Ovary (tissue), 9 donors: ENCODE measurements around the gene ITGA3. TPM values are rescaled to one million over a fixed set of nuclear protein-coding genes. Genes with fewer than 3 reads are reported as not detected.

Source experiments
- DNase-seq, 5 donors: peaks; one replicate each; pipeline ENCODE4 v3.0.0-alpha.2; 2019 to 2020
- H3K27ac ChIP-seq, 2 donors: fragments of 200-600 bp; one replicate each; pipeline versions ENCODE4 v1.5.1 to v1.8.0; 2019 to 2022
- H3K27me3 ChIP-seq: fragments of 200-600 bp; one replicate; pipeline ENCODE4 v1.8.0; 2022
- H3K36me3 ChIP-seq: fragments of 200-600 bp; sonication (generic); one replicate; pipeline ENCODE4 v1.5.1; 2019
- H3K4me1 ChIP-seq: one replicate; pipeline ENCODE4 v1.8.1; 2013; ENCODE audit warnings: mild to moderate bottlenecking, moderate library complexity; ENCODE audit not compliant: insufficient read depth
- H3K4me3 ChIP-seq: fragments of 200-600 bp; sonication (generic); one replicate; pipeline ENCODE4 v1.5.1; 2017
- H3K9me3 ChIP-seq, 2 donors: fragments of 200-600 bp in 1 of 2; sonication (generic) in 1 of 2; one replicate each; pipeline versions ENCODE4 v1.5.1 to v1.8.1; 2013 to 2019; ENCODE audit warnings: mild to moderate bottlenecking in 1 of 2, moderate library complexity in 1 of 2
- CTCF ChIP-seq, 3 donors: fragments of 450-650 bp in 2 of 3; fragments of 200-600 bp in 1 of 3; IDR thresholded peaks; one replicate each; pipeline versions ENCODE4 v1.5.1 to v1.8.0; 2016 to 2022; ENCODE audit warnings: antibody characterized with exemption in 3 of 3, mild to moderate bottlenecking in 1 of 3
- EP300 ChIP-seq: sonication (generic); formaldehyde crosslinking; IDR thresholded peaks from one replicate; pipeline ENCODE4 v1.6.1; 2017; ENCODE audit warnings: antibody characterized with exemption
- POLR2A ChIP-seq: fragments of 450-650 bp; IDR thresholded peaks from one replicate; pipeline ENCODE4 v1.6.1; 2017; ENCODE audit warnings: antibody characterized with exemption, mild to moderate bottlenecking, moderate library complexity
- WGBS, 3 donors: extraction: QIAGEN DNeasy Blood & Tissue Kit in 1 of 3; methylation state at CpG; one replicate each; pipeline versions ENCODE4 v1.1.5 to v1.1.7; 2013 to 2017; 5-methylcytosine and 5-hydroxymethylcytosine counted together
- intact Hi-C, 4 donors: fragments of 100-400 bp; cut with DNase I; formaldehyde crosslinking; loops; one replicate each; pipeline versions ENCODE4 v1.11.0 to v1.15.1; 2022 to 2023
- polyA plus RNA-seq, 2 donors: library from polyadenylated mRNA; stranded (reverse); fragments of 200-250 nt in 1 of 2; fragments of 350-450 nt in 1 of 2; fragmentation: Illumina TruSeq in 1 of 2; extraction: RNeasy Lipid Tissue Mini Kit (QIAGEN cat#74804) in 1 of 2; gene quantifications; one replicate each; pipeline ENCODE4 v1.2.3, GENCODE V29; 2013 to 2014
- total RNA-seq, 7 donors: library from RNA; depleted of rRNA in 2 of 7; stranded (reverse); fragments of >200 nt in 2 of 7; fragmentation: NEBNext Ultra II Directional in 3 of 7; extraction: Animal tissue kit (Norgen Biotek cat#: 25700) in 3 of 7; gene quantifications; one replicate each; pipeline versions ENCODE4 v1.1.0 to v1.2.4, GENCODE V29; 2016 to 2023
- donor health status: DM: no; HTN: no; CAD: no; lungs with moderate emphysema.
- donor health status: DM: no; HTN: no; CAD: no.
- donor health status: Bipolar disorder and iron deficiency.
- donor health status: DM: yes; HTN: yes; CAD: no.
- donor health status: DM: no; HTN: no; CAD: no.
- donor health status: DM: yes; HTN: yes; CAD: no.

ITGA3 gene
- total and polyA plus RNA-seq, 9 donors = 23.6 to 132 (median 34.2) TPM

GRCh38 chr17:50139185-50139783, 83.4 kb downstream of the ITGA3 start:
- TF ChIP-seq CTCF (IDR thresholded peaks at IDR 0.05) (no peak), EP300 (no peak), POLR2A (no peak)
- no peaks in the 10 kb centered on the region for H3K4me1 ChIP-seq
- H3K27me3 ChIP-seq = no peaks in the 10 kb centered on the region
- H3K9me3 ChIP-seq = no peaks in the 10 kb centered on the region
- 84 to 86% (median 84%) methylated on average over 15 of the region's 15 CpGs for WGBS, 3 donors
- H3K27ac ChIP-seq = no peak overlapping the region
- intact Hi-C loops = loop anchor here in 1 of 4 donors (1.0 kb wide), 1 partner anchor 22 kb away; no protein-coding TSS in a partner anchor
- H3K4me3 ChIP-seq = no peak overlapping the region
- H3K36me3 ChIP-seq = no peaks in the 10 kb centered on the region
- DNase-seq = peak in 1 of 5 donors; percentile 31

Other genes starting within 250 kb of the ITGA3 start
- gene TAC4, start 208.0 kb upstream of the ITGA3 start, total RNA-seq = not detected
- not detected for gene TAC4, start 208.0 kb upstream of the ITGA3 start, polyA plus RNA-seq
- under 1 TPM in 1 of 7 donors, not detected in 6; 0.10 TPM for gene DLX4, start 86.9 kb upstream of the ITGA3 start, total RNA-seq
- not detected for gene DLX4, start 86.9 kb upstream of the ITGA3 start, polyA plus RNA-seq
- gene DLX3, start 60.9 kb upstream of the ITGA3 start, total RNA-seq = 1 to 10 TPM in 1 of 7 donors, under 1 TPM in 5, not detected in 1; 0.11 to 1.3 (median 0.41) TPM
- under 1 TPM; 0.10 to 0.23 TPM for gene DLX3, start 60.9 kb upstream of the ITGA3 start, polyA plus RNA-seq
- gene PDK2, start 39.2 kb downstream of the ITGA3 start, total RNA-seq = 10 to 100 TPM; 36.5 to 83.2 (median 54.7) TPM
- 10 to 100 TPM; 51.2 to 82.7 TPM for gene PDK2, start 39.2 kb downstream of the ITGA3 start, polyA plus RNA-seq
- 1 to 10 TPM in 5 of 7 donors, under 1 TPM in 2; 0.36 to 4.9 (median 1.7) TPM for gene SAMD14, start 74.0 kb downstream of the ITGA3 start, total RNA-seq
- 1 to 10 TPM in 1 of 2 donors, under 1 TPM in 1; 0.77 to 2.2 TPM for gene SAMD14, start 74.0 kb downstream of the ITGA3 start, polyA plus RNA-seq
- gene PPP1R9B, start 94.6 kb downstream of the ITGA3 start, total RNA-seq = 100 to 1,000 TPM in 1 of 7 donors, 10 to 100 TPM in 6; 14.8 to 109 (median 75.4) TPM
- gene PPP1R9B, start 94.6 kb downstream of the ITGA3 start, polyA plus RNA-seq = 10 to 100 TPM; 17.8 to 33.0 TPM
- gene SGCA, start 109.9 kb downstream of the ITGA3 start, total RNA-seq = 1 to 10 TPM in 5 of 7 donors, under 1 TPM in 2; 0.48 to 3.4 (median 1.2) TPM
- gene SGCA, start 109.9 kb downstream of the ITGA3 start, polyA plus RNA-seq = 1 to 10 TPM; 2.2 to 3.4 TPM
- gene COL1A1, start 145.5 kb downstream of the ITGA3 start, total RNA-seq = 1,000 to 10,000 TPM in 1 of 7 donors, 100 to 1,000 TPM in 5, 10 to 100 TPM in 1; 71.2 to 1,087 (median 550) TPM
- gene COL1A1, start 145.5 kb downstream of the ITGA3 start, polyA plus RNA-seq = 100 to 1,000 TPM; 260 to 321 TPM
- 1 to 10 TPM in 6 of 7 donors, under 1 TPM in 1; 0.34 to 3.5 (median 1.6) TPM for gene TMEM92, start 218.4 kb downstream of the ITGA3 start, total RNA-seq
- gene TMEM92, start 218.4 kb downstream of the ITGA3 start, polyA plus RNA-seq = 1 to 10 TPM in 1 of 2 donors, under 1 TPM in 1; 0.32 to 2.5 TPM